HG02610 (cell line): ENCODE data around the gene ZC2HC1B.
"Not testable (repeated sequence)": the region's sequence is repeated elsewhere in the genome, so short reads cannot be mapped to it uniquely, and the experiment has no call there.

Source experiments
- ATAC-seq: cut with Tn5 transposase; IDR thresholded peaks from one replicate; pipeline ENCODE4 v1.9.1; 2021; ENCODE audit warnings: mild to moderate bottlenecking, moderate library complexity; ENCODE audit not compliant: unreplicated experiment

The ZC2HC1B gene

GRCh38 chr6:143864234-143864633 lies at the start of gene ZC2HC1B:
Gene ZC2HC1B (plus strand): TSS chr6:143864474. CDS start chr6:143864540, 66 bp downstream.
- ATAC-seq, result no peak

GRCh38 chr6:143817621-143818020 lies 46.7 kb upstream of the ZC2HC1B start:
- no peak for ATAC-seq

GRCh38 chr6:143821359-143821758 lies 42.9 kb upstream of the ZC2HC1B start:
- ATAC-seq, result no peak

GRCh38 chr6:143822584-143823024 lies 41.7 kb upstream of the ZC2HC1B start:
- no peak for ATAC-seq

- ATAC-seq, result no peak
Measured at GRCh38 chr6:143823548-143823947, 40.7 kb upstream of the ZC2HC1B start.

GRCh38 chr6:143828572-143828971 lies 35.7 kb upstream of the ZC2HC1B start:
- ATAC-seq, result no peak

GRCh38 chr6:143836150-143836549 lies 28.1 kb upstream of the ZC2HC1B start:
- ATAC-seq, result no peak

GRCh38 chr6:143838395-143838794 lies 25.9 kb upstream of the ZC2HC1B start:
- no peak for ATAC-seq

- no peak for ATAC-seq
Measured at GRCh38 chr6:143839196-143839595, 25.1 kb upstream of the ZC2HC1B start.

GRCh38 chr6:143840595-143841265 lies 23.5 kb upstream of the ZC2HC1B start:
- ATAC-seq, result no peak

- ATAC-seq, result no peak
Measured at GRCh38 chr6:143842461-143842901, 21.8 kb upstream of the ZC2HC1B start.

- ATAC-seq, result peak; percentile 100
Measured at GRCh38 chr6:143842902-143843676, 21.2 kb upstream of the ZC2HC1B start, which contains the start of gene LTV1. Gene LTV1 (plus strand): TSS chr6:143843338. CDS start chr6:143843478, 140 bp downstream.

- ATAC-seq, result peak; percentile 10
Measured at GRCh38 chr6:143843677-143843999, 20.6 kb upstream of the ZC2HC1B start.

GRCh38 chr6:143844006-143844405 lies 20.3 kb upstream of the ZC2HC1B start:
- no peak for ATAC-seq

- no peak for ATAC-seq
Measured at GRCh38 chr6:143845033-143845432, 19.2 kb upstream of the ZC2HC1B start.

- not testable (repeated sequence) for ATAC-seq
Measured at GRCh38 chr6:143851706-143852105, 12.6 kb upstream of the ZC2HC1B start.

GRCh38 chr6:143855057-143855456 lies 9.2 kb upstream of the ZC2HC1B start:
- not testable (repeated sequence) for ATAC-seq

- not testable (repeated sequence) for ATAC-seq
Measured at GRCh38 chr6:143856762-143857161, 7.5 kb upstream of the ZC2HC1B start.

- ATAC-seq, result no peak
Measured at GRCh38 chr6:143857651-143858050, 6.6 kb upstream of the ZC2HC1B start.

- no peak for ATAC-seq
Measured at GRCh38 chr6:143859891-143860660, 4.2 kb upstream of the ZC2HC1B start.

GRCh38 chr6:143863771-143864170 lies 503 bp upstream of the ZC2HC1B start:
- no peak for ATAC-seq
